Stimulated activated naive CD4-positive, alpha-beta T cell (primary cell): ENCODE data around the gene GUCY1A1.

Experiments used
- DNase-seq, 6 experiments: peaks; one replicate each; lab custom pipeline; 2025; lab: John Stamatoyannopoulos, UW

The GUCY1A1 gene

DNA sequence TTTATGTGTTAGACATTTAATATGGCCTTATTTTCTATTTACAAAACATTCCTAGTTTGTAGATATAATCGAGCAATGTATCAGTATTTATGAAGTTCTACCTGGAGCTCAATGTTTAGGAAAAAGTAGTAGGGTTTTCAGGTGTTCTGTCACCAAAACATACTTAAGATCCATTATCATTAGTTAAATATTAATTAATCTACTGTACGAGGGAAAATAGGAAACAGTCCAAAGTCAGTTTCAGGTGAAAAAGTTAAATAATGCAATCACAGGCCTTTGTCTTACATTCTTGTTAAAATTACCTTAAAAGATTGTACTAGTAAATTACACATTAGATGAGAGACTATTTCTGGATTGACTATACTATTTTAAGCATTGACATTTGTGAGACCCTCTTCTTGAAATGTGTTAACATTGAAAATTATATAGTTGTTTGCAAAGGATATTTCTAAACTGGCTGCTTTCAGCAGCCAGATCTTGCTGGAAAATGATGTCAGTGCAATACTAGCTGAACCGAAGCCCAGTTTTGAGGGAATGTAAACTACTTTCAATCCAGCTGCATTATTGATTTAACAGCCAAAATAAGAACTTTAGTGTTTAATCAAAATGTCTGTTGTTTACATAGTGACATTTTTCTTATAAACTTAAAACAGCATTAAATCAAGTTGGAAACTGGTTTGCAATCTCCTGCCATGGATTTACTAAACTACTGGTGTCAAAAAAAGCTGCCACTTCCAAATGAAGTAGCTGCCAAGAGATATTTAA, 111.5 kb downstream of the GUCY1A1 start:
- DNase-seq: no peak

DNA sequence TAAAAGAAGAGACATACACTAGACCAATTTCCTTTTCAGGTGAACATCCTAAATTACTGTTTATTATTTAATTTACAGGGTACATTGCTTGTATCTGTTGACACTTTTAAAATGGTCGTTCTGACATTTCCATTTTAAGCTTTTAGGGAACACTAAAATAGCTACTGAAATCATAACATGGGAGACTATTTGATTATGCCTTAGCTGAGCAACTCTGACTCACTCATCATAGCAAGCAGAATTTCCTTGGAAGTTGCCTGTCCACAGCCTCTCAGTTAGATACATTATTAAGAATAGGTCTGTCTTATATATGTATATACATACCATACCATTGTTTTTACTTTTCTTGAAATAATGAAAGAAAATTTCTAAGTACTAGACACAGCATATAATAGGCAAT, 114.1 kb downstream of the GUCY1A1 start:
- no peak for DNase-seq

DNA sequence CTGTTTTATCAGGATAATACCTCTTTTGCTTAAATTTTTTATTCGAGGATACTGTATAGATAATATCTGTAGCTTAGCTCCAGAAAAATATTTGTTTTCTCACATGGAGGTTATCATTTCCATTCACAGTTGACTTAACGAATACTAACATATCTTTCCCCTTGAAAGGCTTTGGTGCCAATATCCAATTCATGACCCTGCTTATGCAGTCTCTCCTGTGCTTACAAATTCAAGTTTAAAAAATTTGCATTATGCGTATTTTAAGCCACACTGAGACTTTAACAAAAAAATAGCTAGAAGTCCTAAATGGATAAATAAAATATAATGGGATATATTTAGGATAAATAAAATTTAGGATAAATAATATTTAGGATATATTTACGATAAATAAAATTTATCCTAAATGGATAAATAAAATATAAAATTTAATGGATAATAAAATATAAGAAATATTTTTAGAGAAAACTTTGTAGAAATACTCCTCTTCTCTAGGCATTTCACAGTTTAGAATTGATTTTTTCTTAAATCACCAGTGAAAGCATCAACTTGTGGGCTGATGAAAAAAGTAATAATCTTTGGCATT, 114.7 kb downstream of the GUCY1A1 start:
- no peak for DNase-seq
